ENCODE measurements around the gene DDX41.

The DDX41 gene

GRCh38 chr5:177509381-177509951 is 7.3 kb downstream of the DDX41 start, which contains the start of gene DOK3:
Gene DOK3 (minus strand): TSS chr5:177509826. CDS start chr5:177509540, 286 bp downstream.
- Histone ChIP-seq H3K9me2 (ENCODE audit: low read depth, low read length) (no peaks in the 10 kb centered on the region), H2AFZ (ENCODE audit: low read length) (no peak within 1 kb of the TSS), H3K4me2 (ENCODE audit: low read length) (peak within 1 kb of the TSS; percentile 94), H3K27me3 (ENCODE audit: insufficient read depth, low read length) (no peaks in the 10 kb centered on the region), H3K4me1 (ENCODE audit: insufficient read depth, low read length, severe bottlenecking) (peaks cover 62% of the 10 kb centered on the region), H3K36me3 (ENCODE audit: insufficient read depth, low read length) (peaks cover 64% of the 10 kb centered on the region), H3K9me3 (ENCODE audit: low read length) (no peaks in the 10 kb centered on the region), H3K4me3 (ENCODE audit: low read depth, low read length, poor library complexity, severe bottlenecking) (peak within 1 kb of the TSS; percentile 78), H3K9ac (ENCODE audit: low read length) (peak within 1 kb of the TSS; percentile 98), H3K79me2 (ENCODE audit: insufficient read depth, low read length) (no peaks in the 10 kb centered on the region), H3K27ac (ENCODE audit: low read depth, low read length, poor library complexity, severe bottlenecking) (peak within 1 kb of the TSS; percentile 99), H3F3A (ENCODE audit: insufficient read depth, low read length) (no peaks in the 10 kb centered on the region), H4K20me1 (ENCODE audit: insufficient read depth, low read length) (no peaks in the 10 kb centered on the region)
- TF ChIP-seq EZH2 (IDR thresholded peaks at IDR 0.05; ENCODE audit: borderline replicate concordance, low read length) (no peak), CTCF (IDR thresholded peaks at IDR 0.05; ENCODE audit: low read length) (peak; percentile 8; the same call in 1 of the 2 replicates)

GRCh38 chr5:177508837-177509236 is 7.9 kb downstream of the DDX41 start:
- Histone ChIP-seq H3K4me2 (ENCODE audit: low read length) (peak overlapping the region; percentile 94), H3K4me1 (ENCODE audit: insufficient read depth, low read length, severe bottlenecking) (peaks cover 65% of the 10 kb centered on the region)

GRCh38 chr5:177508221-177508611 is 8.5 kb downstream of the DDX41 start:
- H3K36me3 ChIP-seq (ENCODE audit: insufficient read depth, low read length) = peaks cover 64% of the 10 kb centered on the region

More at GRCh38 chr5:177508837-177509236, 7.9 kb downstream of the DDX41 start:
- no peaks in the 10 kb centered on the region for H3F3A ChIP-seq (ENCODE audit: insufficient read depth, low read length)
- H3K4me3 ChIP-seq (ENCODE audit: low read depth, low read length, poor library complexity, severe bottlenecking) = peak overlapping the region; percentile 78
- H3K9me3 ChIP-seq (ENCODE audit: low read length) = no peaks in the 10 kb centered on the region
- H2AFZ ChIP-seq (ENCODE audit: low read length) = no peak overlapping the region
- H3K9me2 ChIP-seq (ENCODE audit: low read depth, low read length) = no peaks in the 10 kb centered on the region
- H3K36me3 ChIP-seq (ENCODE audit: insufficient read depth, low read length) = peaks cover 64% of the 10 kb centered on the region
- peak overlapping the region; percentile 99 for H3K27ac ChIP-seq (ENCODE audit: low read depth, low read length, poor library complexity, severe bottlenecking)
- H3K27me3 ChIP-seq (ENCODE audit: insufficient read depth, low read length) = no peaks in the 10 kb centered on the region
- no peaks in the 10 kb centered on the region for H4K20me1 ChIP-seq (ENCODE audit: insufficient read depth, low read length)
- peak overlapping the region; percentile 98 for H3K9ac ChIP-seq (ENCODE audit: low read length)
- H3K79me2 ChIP-seq (ENCODE audit: insufficient read depth, low read length) = no peaks in the 10 kb centered on the region
- TF ChIP-seq CTCF (IDR thresholded peaks at IDR 0.05; ENCODE audit: low read length) (no peak), EZH2 (IDR thresholded peaks at IDR 0.05; ENCODE audit: borderline replicate concordance, low read length) (no peak)

More at GRCh38 chr5:177508221-177508611, 8.5 kb downstream of the DDX41 start:
- no peaks in the 10 kb centered on the region for H3K9me2 ChIP-seq (ENCODE audit: low read depth, low read length)
- H3F3A ChIP-seq (ENCODE audit: insufficient read depth, low read length) = no peaks in the 10 kb centered on the region
- H3K4me2 ChIP-seq (ENCODE audit: low read length) = peak overlapping the region; percentile 94
- peak overlapping the region; percentile 98 for H3K9ac ChIP-seq (ENCODE audit: low read length)
- no peaks in the 10 kb centered on the region for H3K79me2 ChIP-seq (ENCODE audit: insufficient read depth, low read length)
- H3K9me3 ChIP-seq (ENCODE audit: low read length) = no peaks in the 10 kb centered on the region
- TF ChIP-seq EZH2 (IDR thresholded peaks at IDR 0.05; ENCODE audit: borderline replicate concordance, low read length) (no peak), CTCF (IDR thresholded peaks at IDR 0.05; ENCODE audit: low read length) (no peak)
- H3K27me3 ChIP-seq (ENCODE audit: insufficient read depth, low read length) = no peaks in the 10 kb centered on the region
- peak overlapping the region; percentile 99 for H3K27ac ChIP-seq (ENCODE audit: low read depth, low read length, poor library complexity, severe bottlenecking)
- H4K20me1 ChIP-seq (ENCODE audit: insufficient read depth, low read length) = no peaks in the 10 kb centered on the region
- H2AFZ ChIP-seq (ENCODE audit: low read length) = no peak overlapping the region
- H3K4me1 ChIP-seq (ENCODE audit: insufficient read depth, low read length, severe bottlenecking) = peaks cover 71% of the 10 kb centered on the region
- H3K4me3 ChIP-seq (ENCODE audit: low read depth, low read length, poor library complexity, severe bottlenecking) = peak overlapping the region; percentile 78

Data from OCI-LY1 (cell line).